Measurements from ENCODE around the gene SUSD3.

Gene SUSD3

DNA sequence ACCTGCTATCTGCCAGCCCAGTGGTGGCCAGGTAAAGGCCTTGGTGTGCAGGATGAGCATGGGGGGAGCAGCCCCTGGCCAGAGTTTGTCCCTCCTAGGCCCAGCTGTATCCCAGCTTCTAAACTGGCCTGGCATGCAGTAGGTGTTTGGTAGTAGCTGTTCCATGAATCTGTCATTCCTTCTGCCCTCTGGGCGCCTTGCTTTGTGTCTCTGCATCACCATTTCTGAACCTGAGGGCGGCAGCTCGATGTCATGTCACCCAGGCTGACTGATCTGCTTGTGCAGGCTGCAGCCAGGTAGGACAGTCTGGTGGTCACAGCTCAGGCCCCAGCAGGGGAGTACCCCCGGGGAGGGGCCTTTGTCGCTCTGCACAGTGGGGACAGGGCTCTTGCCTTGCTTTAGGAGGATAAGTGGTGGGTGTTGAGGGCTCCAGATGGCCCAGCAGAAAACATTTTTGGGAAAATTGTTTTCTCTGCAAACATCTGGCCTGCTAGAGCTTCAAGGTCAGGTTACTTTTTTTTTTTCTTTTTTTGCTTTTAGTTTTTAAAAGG, 4.6 kb upstream of the SUSD3 start:
- no peak for DNase-seq (ENCODE audit: low read depth)

GRCh38 chr9:93054758-93055704, 3.5 kb upstream of the SUSD3 start:
- DNase-seq (ENCODE audit: low read depth): no peak

DNA sequence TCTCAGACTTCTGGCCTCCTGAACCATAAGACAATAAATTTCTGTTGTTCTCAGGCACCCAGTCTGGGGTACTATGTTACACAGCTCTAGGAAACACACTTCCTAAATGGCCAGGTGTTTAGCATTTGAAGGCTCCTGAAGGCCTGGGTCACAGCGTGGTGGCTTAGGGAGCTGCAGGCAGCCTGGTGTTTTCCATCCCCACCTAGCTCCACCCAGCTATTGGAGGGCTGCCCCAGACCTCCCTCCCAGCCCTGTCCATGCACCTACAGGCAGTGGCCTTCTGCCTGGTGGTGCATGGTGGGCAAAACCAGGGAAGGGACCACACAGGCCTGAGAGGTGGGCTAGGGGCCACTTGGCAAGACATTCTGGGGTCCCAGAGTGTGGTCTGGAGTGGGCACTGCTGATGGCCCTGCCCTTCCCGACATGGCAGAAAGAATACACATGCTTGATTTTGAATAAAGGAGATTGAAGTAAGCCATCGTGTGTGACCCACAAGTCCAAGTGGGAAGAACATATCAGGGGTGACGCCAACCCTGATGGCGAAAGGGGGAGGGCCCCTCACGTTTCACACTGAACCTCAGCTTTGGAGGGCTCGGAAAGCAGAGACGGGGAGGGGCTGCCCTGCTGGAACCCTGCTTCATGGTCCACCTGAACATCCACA, 1.3 kb upstream of the SUSD3 start:
- DNase-seq (ENCODE audit: low read depth): no peak

- DNase-seq (ENCODE audit: low read depth): no peak
Measured at GRCh38 chr9:93057703-93058354, 672 bp upstream of the SUSD3 start.

GRCh38 chr9:93059011-93059714, 662 bp downstream of the SUSD3 start:
- no peak for DNase-seq (ENCODE audit: low read depth)

DNA sequence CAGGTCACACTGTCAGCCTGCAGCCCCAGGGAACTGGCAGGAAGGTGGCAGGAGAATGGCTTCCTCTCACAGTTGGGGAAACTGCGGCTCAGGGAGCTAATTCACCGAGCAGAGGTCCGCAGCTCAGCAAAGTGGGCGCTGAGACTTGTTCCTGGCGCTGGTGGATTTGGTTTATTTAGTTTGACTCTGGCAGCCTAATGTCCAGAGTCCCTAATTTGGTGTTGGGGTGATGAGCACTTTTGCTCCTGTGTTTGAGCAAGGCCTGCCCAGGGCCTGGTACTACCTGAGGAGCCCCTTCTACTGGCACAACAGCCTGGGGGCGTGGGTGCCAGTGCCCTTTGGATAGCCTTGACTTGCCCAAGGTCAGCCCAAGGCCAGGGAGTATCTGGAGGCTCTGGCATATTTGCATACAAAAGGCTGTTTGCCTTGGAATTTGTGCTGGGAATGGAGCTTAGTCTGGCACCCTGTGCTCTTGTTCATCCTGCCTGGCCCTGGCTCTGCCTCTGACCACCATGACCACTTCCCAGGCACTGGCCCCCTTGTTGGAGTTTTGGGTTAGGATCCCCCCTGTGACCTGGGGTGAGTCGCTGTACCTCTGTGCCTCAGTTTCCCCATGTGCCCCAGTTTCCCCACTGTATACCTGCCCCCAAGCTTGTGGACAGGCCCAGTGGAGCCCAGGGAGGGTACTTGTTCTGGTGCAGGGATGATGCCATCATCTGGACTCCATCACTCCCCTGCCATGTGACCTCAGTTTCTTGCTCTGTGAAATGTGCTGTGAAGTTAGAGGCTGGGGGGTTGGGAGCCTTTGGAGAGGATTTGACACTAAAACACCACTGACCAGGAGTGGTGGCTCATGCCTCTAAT, 1.4 kb downstream of the SUSD3 start:
- no peak for DNase-seq (ENCODE audit: low read depth)

GRCh38 chr9:93060746-93061259, 2.3 kb downstream of the SUSD3 start:
- peak; percentile 61 for DNase-seq (ENCODE audit: low read depth)

- no peak for DNase-seq (ENCODE audit: low read depth)
Measured at GRCh38 chr9:93061260-93061751, 2.8 kb downstream of the SUSD3 start.

DNA sequence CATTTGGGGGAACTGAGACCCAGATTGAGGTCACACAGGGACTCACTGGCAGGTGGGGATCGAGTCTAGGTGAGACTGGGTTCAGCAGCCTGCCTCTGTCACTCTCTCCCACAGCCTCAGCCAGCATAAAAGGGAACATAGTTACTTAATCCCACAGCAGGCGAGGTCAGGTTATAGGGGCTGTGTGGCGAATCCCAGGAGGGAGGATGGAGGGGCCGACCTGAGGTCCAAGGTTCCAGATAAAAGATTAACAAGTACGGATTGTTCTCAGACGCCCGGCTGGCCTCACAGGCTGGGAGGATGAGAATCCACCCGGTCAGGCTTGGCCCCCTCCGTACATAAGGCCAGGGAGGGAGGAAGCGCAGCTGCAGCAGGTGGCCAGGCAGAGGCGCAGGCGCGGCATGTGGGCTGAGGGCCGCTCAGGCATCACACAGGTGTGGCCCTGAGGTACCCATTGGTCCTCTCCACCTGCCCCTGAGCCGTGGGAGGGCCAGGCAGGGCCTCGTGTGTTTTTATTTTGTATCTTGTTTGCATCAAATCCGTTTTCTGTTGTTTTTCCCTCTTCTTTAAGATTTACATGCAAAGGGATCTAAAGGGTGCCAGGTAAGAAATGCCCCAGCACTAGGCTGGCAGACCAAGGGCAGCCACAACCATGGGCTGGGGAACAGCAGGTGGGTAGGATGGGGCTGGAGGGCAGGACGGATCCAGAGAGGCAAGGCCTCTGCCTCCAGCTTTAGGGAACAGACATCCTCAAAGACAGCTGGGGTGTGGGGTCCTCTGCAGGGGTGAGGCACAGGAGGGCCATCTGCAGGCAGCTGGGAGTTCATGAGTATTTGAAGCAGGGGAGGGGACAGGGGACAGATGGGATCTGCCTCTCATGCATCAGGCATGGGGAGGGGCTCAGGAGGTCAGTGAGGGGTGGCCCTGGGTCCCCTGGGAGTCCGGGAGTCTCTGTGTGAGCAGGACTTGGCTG, 3.6 kb downstream of the SUSD3 start:
- DNase-seq (ENCODE audit: low read depth): no peak

DNA sequence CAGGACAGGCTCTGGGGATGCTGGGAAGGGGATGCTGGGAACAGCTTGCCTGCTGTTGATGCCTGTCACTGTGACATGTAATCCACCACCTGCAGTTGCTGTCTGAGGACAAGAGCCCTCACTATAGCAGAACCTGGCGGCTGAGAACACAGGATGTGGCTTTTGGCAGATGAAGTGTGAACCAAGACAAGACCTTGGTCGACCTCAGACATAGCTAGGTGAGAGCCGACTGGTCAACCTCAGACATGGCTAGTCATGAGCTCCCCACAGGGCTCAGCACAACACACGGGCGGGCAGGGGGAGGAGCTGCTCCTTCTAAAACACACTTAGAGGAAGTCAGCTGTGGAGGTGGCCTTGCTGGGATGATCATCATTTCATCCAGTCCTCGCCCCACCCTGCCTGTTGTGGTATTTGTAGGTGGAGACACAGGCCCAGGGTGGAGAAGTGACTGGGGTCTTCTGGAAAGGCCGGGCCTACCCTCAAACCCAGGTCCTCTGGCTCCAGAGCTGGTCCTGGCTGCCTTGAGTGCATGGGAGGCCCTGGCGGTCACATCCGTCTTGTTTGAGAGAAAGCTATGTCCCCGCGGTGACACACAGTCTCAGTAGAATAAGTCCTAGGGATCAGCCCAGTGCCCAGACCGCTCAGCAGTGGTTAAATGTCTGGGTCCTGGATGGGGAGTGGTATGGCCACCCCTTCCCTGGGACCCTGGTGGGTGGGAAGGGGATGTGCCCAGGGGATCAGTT, 6.1 kb downstream of the SUSD3 start:
- no peak for DNase-seq (ENCODE audit: low read depth)

GRCh38 chr9:93065135-93065720, 6.7 kb downstream of the SUSD3 start:
- DNase-seq (ENCODE audit: low read depth): no peak

GRCh38 chr9:93066978-93067603, 8.6 kb downstream of the SUSD3 start:
- DNase-seq (ENCODE audit: low read depth): no peak

DNA sequence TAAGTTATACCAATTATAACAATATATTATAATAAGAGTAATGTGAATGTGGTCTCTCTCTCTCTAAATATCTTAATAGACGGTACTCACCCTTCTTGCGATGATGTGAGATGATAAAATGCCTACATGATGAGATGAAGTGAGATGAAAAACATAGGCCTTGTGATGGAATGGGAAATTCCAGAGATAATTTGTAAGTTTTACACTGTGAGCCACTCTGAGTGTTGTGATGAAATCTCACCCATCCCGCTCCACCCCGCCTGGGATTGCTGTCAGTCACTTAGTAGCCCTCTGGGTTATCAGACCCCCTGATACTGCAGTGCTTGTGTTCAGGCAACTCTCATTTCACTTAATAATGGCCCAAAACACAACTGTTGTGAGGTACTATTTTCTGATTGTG, 10.5 kb downstream of the SUSD3 start:
- no peak for DNase-seq (ENCODE audit: low read depth)

- DNase-seq (ENCODE audit: low read depth): no peak
Measured at GRCh38 chr9:93071464-93071863, 13.0 kb downstream of the SUSD3 start.

DNA sequence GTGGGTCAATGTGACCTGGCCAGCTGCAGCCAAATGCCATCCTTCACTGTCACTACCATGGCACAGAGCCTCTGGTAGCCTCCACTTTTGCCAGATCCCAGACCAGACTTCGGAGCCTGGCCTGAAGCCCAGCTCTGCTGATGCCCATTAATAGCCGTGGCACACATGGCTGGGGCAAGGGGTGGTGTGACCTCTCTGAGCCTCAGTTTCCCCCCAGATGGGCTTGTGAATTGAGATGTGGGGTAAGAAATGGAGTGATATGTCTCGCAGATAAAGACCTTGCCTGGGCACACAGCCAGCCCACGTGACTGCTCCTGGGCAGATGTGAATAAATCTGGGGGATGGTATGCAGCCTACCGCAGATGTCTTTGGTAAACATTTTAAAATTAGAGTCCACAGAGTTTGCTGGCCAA, 13.9 kb downstream of the SUSD3 start:
- DNase-seq (ENCODE audit: low read depth): no peak

DNA sequence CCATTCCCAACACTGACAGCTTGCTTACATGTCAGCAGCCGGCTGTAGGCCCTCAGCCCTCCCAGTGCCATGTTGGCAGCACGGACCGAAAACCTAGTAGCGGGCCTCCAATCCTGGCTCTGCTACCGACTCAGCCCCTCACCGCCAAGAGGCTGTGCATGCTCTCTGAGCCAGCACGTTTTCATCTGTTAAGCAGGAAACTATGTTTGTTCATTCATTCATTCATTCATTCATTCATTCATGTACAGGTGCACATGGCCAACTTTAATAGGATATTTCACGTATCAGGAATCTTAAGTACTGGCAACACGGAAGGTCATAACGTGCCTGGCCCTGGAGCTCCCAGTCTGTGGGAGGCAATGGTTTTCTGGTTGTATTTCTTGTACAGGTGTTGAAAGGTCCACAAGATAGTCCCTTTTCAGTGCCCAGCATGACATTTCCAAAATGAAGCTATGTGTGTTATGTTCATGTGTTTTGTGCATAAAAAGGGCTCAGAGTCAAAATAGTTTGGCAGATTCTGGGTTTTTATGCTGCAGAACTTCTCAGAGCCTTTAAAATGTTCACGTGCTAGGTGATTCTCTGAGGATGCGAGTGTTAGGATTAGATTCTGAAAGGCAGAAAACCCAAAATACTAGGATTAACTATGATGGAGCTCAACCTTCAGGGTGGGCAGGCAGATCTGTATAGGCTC, 17.7 kb downstream of the SUSD3 start:
- DNase-seq (ENCODE audit: low read depth): no peak

GRCh38 chr9:93076792-93077128, 18.3 kb downstream of the SUSD3 start:
- DNase-seq (ENCODE audit: low read depth): no peak
